IPS DF 4.7 (cell line): ENCODE results near the gene CYB561.

Experiments used
- DNase-seq: peaks from one replicate; pipeline ENCODE4 v3.0.0-alpha.2; 2013; ENCODE audit warnings: low spot score; ENCODE audit errors: extremely low read depth

Gene CYB561

GRCh38 chr17:63445954-63446752 is at the start of gene CYB561:
TSS of gene CYB561 (minus strand) at chr17:63446306. CDS start at chr17:63437547, 8,759 bp downstream.
- no peak for DNase-seq

DNA sequence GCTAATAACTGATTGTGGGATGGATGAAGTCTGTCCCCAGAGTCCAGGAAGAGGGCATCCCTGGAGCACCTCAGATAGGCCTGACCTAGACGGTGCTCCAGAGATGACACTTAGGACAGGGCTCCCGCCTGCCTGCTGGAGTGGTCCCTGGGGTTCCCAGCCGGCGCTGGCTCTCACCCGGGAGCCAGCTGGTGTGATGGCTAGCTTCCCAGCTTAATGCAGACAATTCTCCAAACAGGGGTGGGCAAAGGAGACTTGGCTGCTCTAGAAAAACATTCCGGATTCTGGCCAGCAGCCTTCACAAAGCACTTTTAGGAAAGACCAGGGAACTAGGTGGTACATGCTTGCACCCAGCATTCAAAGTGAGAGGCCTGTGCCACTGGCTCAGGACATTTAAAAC is 49.4 kb upstream of the CYB561 start:
- DNase-seq: no peak

DNA sequence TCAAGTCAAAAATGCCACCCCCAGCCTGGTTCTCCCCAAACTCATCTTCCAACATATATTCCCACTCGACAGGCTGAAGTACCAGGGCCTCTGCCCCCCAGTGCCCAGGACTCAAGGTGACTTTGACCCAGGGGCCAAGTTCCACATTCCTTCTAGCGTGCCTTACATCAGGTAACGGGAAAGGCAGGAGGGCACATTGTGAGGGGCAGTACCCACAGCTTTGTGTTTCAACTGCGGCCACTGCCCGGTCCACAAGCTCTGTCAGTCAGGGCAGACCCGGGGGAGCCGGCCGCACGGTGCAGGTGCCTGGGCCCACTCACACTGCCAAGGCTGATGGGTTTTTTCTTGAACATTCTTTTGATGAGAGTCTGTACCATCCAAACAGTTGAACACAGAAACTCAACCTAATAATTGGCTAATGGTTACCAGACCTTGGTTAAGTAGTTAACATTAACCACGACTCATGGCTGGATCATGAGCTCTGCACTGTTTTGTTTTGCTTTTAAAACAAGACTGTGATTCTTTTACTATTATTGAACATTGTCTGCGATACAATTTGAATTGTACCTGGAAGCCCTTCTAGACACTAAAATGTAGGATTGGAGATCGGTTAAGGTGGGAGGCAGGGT is 48.3 kb upstream of the CYB561 start:
- DNase-seq: no peak

DNA sequence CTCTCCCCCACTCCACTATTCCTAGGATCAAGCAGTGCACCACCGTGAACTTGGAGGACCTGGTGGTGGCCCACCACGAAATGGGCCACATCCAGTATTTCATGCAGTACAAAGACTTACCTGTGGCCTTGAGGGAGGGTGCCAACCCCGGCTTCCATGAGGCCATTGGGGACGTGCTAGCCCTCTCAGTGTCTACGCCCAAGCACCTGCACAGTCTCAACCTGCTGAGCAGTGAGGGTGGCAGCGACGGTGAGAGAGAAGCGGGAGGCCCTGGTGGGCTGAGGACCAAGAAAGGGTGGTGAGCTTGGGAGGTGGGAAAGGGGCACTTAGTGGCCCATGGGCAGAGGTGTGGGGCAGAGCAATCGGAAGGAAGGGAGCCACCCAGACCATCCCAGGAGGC is 47.3 kb upstream of the CYB561 start:
- DNase-seq: no peak

DNA sequence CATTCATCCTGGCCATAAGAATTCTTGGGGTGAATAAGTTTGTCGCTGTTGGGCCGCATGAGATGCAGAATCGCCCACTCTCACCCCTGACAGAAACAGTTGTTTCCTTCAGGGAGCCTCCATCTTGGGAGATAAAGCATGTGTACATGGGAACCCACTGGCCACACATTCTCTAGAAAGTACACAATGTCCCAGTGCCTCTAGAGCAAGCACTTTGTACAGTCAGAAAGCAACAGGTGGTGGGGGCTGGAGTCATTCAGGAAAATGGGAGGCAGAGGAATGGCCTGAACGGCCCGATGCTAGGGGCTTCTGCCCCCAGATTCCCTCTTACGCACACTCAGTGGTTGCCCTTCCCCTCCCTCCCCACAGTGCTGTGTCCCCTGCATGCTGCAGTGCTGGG is 46.8 kb upstream of the CYB561 start:
- DNase-seq: no peak

DNA sequence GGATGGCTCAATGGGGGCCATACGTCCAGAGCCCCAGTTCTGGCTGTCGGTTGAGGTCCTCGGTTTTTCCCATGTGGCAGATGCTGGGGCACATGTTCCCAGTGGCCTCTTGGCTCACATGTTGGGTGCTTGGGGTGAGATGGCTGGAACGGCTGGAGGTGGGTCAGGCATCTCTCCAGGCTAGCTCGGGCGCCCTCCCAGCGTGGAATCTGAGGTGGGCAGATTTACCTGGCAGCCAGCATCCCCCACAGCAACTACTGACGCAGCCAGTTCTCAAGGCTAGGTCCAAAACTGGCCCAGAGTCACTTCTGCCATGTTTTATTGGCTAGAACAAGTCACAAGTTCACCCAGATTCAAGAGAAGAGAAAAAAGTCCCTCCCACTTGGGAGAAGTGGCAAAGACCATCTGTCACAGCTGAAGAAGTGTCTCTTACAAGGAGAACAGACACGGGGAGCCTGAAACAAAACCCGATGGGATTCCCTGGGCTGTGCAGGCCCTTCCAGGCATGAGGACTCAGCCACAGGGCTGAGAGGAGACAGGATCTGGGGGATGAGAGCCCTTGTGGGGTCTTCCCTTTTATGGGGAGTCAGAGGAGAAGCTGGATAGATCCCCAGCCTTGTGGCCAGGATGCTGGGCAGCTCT is 46.0 kb upstream of the CYB561 start:
- DNase-seq: no peak

GRCh38 chr17:63491413-63491812 is 45.3 kb upstream of the CYB561 start:
- DNase-seq: no peak

- DNase-seq: no peak
Measured at GRCh38 chr17:63490858-63491400, 44.8 kb upstream of the CYB561 start.

DNA sequence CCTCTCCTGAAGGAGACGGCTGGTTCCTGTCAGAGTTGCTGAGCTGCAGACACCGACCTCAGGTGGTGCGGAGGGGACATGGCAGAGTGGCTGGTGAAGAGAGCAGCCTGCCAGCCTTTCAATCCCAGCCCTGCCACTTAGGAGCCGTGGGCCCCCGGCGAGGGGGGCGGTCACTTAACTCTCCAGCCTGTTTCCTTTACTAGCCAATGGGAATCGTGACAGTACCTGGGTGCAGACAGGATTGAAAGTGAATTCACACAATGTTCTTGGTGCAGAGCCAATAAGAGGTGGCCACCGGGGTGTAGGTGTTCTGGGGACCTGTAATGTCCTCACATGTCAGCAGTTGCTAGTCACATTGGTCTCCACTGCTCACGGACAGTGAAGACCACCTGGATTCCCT is 44.2 kb upstream of the CYB561 start:
- DNase-seq: no peak

DNA sequence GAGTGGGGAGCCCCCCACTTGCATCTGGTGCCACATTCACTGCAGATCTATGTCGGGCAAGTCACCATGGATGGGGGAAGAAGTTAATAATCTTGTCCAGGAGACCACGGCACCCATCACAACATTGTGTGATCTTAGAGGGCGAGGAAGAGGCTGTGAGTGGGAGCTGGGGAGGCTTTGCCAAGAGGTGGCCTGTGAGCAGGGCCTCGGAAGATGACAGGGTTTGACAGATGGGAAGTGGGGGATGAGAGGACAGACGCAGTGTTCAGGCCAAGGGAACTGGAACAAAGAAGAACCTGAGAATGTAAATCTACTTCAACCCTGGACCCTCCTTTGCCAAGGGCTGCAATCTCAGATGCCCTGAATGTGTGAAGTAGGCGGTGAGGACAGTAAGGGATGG is 43.2 kb upstream of the CYB561 start:
- DNase-seq: no peak

DNA sequence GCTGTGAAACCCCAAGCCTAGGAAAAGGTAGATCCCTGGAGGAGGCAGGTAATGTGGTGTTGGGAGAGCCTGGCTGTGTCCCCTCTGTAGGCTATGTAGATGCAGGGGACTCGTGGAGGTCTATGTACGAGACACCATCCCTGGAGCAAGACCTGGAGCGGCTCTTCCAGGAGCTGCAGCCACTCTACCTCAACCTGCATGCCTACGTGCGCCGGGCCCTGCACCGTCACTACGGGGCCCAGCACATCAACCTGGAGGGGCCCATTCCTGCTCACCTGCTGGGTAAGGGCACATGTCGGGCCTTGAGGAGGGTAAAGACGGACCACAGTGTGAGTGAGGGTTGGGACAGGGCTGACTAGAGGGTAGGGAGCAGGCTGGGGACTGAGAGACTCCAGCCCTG is 42.7 kb upstream of the CYB561 start:
- no peak for DNase-seq

- DNase-seq: no peak
Measured at GRCh38 chr17:63487014-63487339, 40.9 kb upstream of the CYB561 start.

GRCh38 chr17:63486317-63487013 is 40.4 kb upstream of the CYB561 start:
- DNase-seq: no peak

DNA sequence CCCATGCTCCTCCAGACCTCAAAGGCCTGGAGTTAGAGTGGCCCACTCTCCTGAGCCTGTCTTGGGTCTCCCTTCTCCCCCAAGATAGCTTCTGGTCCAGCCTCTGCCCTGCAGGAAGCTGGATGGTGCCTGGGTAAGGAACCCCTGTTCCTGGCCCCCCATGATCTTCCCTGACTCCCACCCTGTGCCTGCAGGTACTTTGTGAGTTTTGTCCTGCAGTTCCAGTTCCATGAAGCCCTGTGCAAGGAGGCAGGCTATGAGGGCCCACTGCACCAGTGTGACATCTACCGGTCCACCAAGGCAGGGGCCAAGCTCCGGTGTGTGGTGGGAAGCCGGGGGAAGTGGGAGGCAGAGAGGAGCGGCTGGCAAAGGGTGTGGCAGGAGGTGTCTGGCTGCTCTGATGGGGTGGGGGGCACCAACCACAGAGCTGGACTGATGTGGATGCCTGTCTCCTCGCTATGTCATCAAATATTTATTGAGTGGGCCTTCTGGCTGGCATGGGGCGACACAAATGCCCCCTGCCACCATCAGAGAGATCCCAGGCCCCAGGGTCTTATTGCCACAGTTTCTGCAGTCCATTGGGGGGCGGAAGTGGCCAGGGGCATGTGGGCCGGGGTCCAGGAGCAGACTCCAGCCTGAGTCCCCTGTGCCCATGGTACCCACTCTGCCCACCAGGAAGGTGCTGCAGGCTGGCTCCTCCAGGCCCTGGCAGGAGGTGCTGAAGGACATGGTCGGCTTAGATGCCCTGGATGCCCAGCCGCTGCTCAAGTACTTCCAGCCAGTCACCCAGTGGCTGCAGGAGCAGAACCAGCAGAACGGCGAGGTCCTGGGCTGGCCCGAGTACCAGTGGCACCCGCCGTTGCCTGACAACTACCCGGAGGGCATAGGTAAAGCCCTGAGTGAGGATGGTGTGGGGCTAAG is 37.8 kb upstream of the CYB561 start:
- DNase-seq: no peak

GRCh38 chr17:63483038-63483437 is 36.9 kb upstream of the CYB561 start:
- no peak for DNase-seq

GRCh38 chr17:63482509-63482908 is 36.4 kb upstream of the CYB561 start:
- DNase-seq: no peak

GRCh38 chr17:63481488-63481870 is 35.4 kb upstream of the CYB561 start:
- DNase-seq: no peak

DNA sequence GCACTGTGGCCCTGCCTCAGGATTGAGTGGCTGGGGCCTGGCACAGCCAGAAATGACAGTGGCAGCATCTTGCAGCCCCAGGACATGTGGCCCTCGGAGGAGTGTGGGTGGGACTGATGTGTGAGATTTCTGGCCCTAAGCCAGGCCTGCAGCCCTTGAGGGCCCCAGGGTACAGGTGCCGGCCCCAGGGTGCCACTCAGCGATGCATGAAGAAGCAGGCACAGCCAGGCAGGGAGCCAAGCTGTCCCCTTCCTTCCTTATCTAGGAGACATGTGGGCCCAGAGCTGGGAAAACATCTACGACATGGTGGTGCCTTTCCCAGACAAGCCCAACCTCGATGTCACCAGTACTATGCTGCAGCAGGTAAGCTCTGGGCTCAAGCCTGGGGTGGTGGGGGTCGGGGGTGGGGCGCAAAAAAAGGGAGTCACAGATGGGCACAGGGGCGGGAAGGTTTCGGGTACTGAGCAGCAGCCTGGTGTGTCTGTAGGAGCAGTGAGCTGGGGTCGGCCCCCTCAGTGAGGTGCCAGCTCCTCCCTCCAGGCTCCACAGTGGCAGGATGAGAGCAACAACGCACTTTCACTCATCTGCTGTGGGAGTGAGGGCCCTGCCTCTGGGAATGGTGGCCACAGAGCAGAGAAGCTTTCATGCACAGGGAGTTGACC is 34.9 kb upstream of the CYB561 start:
- DNase-seq: no peak

DNA sequence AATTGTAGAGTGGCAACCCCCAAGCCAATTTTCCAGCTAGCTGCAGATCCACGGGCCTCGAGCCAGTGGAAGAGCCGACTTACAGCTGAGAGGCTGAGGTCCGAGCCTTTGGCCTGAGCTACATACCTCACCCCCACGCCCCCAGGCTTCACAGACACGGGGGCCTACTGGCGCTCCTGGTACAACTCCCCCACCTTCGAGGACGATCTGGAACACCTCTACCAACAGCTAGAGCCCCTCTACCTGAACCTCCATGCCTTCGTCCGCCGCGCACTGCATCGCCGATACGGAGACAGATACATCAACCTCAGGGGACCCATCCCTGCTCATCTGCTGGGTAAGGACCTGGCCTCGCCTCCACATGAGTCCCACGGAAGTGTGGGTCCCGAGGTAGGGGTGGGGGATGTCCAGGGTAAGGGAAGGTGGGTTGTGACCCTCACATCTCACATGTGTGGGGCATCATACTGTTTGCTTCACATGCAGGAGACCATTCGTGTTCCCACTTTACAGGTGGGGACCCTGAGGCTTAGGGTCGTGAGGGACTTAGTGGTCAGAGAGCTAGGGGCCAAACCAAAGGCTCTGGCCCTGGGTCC is 34.2 kb upstream of the CYB561 start:
- no peak for DNase-seq
